ENCODE measurements around the gene CLMP.
"Not testable (repeated sequence)": the region's sequence is repeated elsewhere in the genome, so short reads cannot be mapped to it uniquely, and the experiment has no call there.

Gene CLMP

GRCh38 chr11:123216249-123216648 lies 21.2 kb upstream of the CLMP start:
- no peak for DNase-seq

- DNase-seq, result no peak
These were observed 19.9 kb upstream of the CLMP start for GRCh38 chr11:123214940-123215339.

GRCh38 chr11:123214396-123214795 lies 19.3 kb upstream of the CLMP start:
- no peak for DNase-seq

- DNase-seq, result no peak
These were observed 18.3 kb upstream of the CLMP start for GRCh38 chr11:123213307-123213771.

- DNase-seq, result no peak
These were observed 17.4 kb upstream of the CLMP start for GRCh38 chr11:123212406-123212805.

- no peak for DNase-seq
These were observed 16.9 kb upstream of the CLMP start for GRCh38 chr11:123211981-123212380.

GRCh38 chr11:123211149-123211852 lies 16.3 kb upstream of the CLMP start:
- DNase-seq, result no peak

GRCh38 chr11:123209591-123209990 lies 14.5 kb upstream of the CLMP start:
- no peak for DNase-seq

- DNase-seq, result no peak
These were observed 11.9 kb upstream of the CLMP start for GRCh38 chr11:123206791-123207434.

GRCh38 chr11:123206055-123206454 lies 11.0 kb upstream of the CLMP start:
- not testable (repeated sequence) for DNase-seq

- DNase-seq, result no peak
These were observed 8.9 kb upstream of the CLMP start for GRCh38 chr11:123203934-123204333.

GRCh38 chr11:123203471-123203870 lies 8.4 kb upstream of the CLMP start:
- DNase-seq, result no peak

GRCh38 chr11:123202155-123203151 lies 7.4 kb upstream of the CLMP start:
- DNase-seq, result no peak

- DNase-seq, result no peak
These were observed 5.2 kb upstream of the CLMP start for GRCh38 chr11:123200264-123200663.

- no peak for DNase-seq
These were observed 2.7 kb upstream of the CLMP start for GRCh38 chr11:123197711-123198110.

GRCh38 chr11:123196060-123196714 lies 1.1 kb upstream of the CLMP start:
- DNase-seq, result no peak

GRCh38 chr11:123194337-123195187 lies 486 bp downstream of the CLMP start:
- DNase-seq, result no peak

GRCh38 chr11:123193742-123194141 lies 1.3 kb downstream of the CLMP start:
- DNase-seq, result no peak

GRCh38 chr11:123191939-123192338 lies 3.1 kb downstream of the CLMP start:
- DNase-seq, result no peak

GRCh38 chr11:123190518-123190917 lies 4.5 kb downstream of the CLMP start:
- DNase-seq, result no peak

GRCh38 chr11:123188508-123189165 lies 6.4 kb downstream of the CLMP start:
- DNase-seq, result no peak

Data from stimulated activated naive CD4-positive, alpha-beta T cell treated with Interleukin-2 at 50 U/mL for 16 hours (primary cell).